Esophagus squamous epithelium (tissue), 5 donors: ENCODE measurements around the gene PCDHGB5. TPM values are rescaled to one million over a fixed set of nuclear protein-coding genes. Genes with fewer than 3 reads are reported as not detected.
"Not testable (repeated sequence)": the region's sequence is repeated elsewhere in the genome, so short reads cannot be mapped to it uniquely, and the experiment has no call there.

Experiments used
- DNase-seq: peaks from one replicate; lab custom pipeline; 2025; lab: John Stamatoyannopoulos, UW
- H3K27ac ChIP-seq, 4 donors: fragments of 200-600 bp; sonication (generic); one replicate each; pipeline ENCODE4 v1.5.1; 2016 to 2019; ENCODE audit warnings: mild to moderate bottlenecking in 1 of 4
- H3K27me3 ChIP-seq, 4 donors: fragments of 200-600 bp; sonication (generic); 1 replicate in 3 of 4; 2 replicates in 1 of 4; pipeline versions ENCODE4 v1.5.1 to v1.6.0; 2017 to 2021; ENCODE audit warnings: antibody characterized with exemption in 1 of 4
- H3K36me3 ChIP-seq, 3 donors: fragments of 200-600 bp; sonication (generic); one replicate each; pipeline ENCODE4 v1.5.1; 2016 to 2019
- H3K4me1 ChIP-seq, 3 donors: fragments of 200-600 bp; sonication (generic); one replicate each; pipeline ENCODE4 v1.5.1; 2017 to 2019
- H3K4me3 ChIP-seq, 4 donors: fragments of 200-600 bp; sonication (generic); 1 replicate in 3 of 4; 2 replicates in 1 of 4; pipeline ENCODE4 v1.5.1; 2016 to 2019; ENCODE audit warnings: mild to moderate bottlenecking in 2 of 4, moderate library complexity in 1 of 4
- H3K9me3 ChIP-seq, 3 donors: fragments of 200-600 bp; sonication (generic); one replicate each; pipeline ENCODE4 v1.5.1; 2016 to 2019
- POLR2A ChIP-seq, 4 donors: fragments of 450-650 bp; IDR thresholded peaks; one replicate each; pipeline ENCODE4 v1.6.1; 2017; ENCODE audit warnings: antibody characterized with exemption in 4 of 4, mild to moderate bottlenecking in 4 of 4, moderate library complexity in 3 of 4
- WGBS, 2 donors: methylation state at CpG; one replicate each; pipeline ENCODE4 v1.1.5; 2018; 5-methylcytosine and 5-hydroxymethylcytosine counted together
- intact Hi-C: fragments of 100-400 bp; cut with DNase I; formaldehyde crosslinking; loops from one replicate; pipeline ENCODE4 v1.15.0; 2022
- total RNA-seq, 4 donors: library from RNA; depleted of rRNA; stranded (reverse); fragments of >200 nt; gene quantifications; one replicate each; pipeline ENCODE4 v1.1.0, GENCODE V29; 2016
- TF ChIP-seq, protein P1 (sequence below), 6 experiments: fragments of 450-650 bp in 4 of 6; fragments of 200-600 bp in 2 of 6; sonication (generic) in 2 of 6; IDR thresholded peaks; one replicate each; pipeline ENCODE4 v1.5.1; 2016 to 2019; ENCODE audit warnings: antibody characterized with exemption in 6 of 6, mild to moderate bottlenecking in 4 of 6, moderate library complexity in 4 of 6
- donor health status: DM: yes; HTN: yes; CAD: no.

Gene PCDHGB5
- 1 to 10 TPM; 5.5 to 7.5 (median 6.7) TPM for total RNA-seq

DNA sequence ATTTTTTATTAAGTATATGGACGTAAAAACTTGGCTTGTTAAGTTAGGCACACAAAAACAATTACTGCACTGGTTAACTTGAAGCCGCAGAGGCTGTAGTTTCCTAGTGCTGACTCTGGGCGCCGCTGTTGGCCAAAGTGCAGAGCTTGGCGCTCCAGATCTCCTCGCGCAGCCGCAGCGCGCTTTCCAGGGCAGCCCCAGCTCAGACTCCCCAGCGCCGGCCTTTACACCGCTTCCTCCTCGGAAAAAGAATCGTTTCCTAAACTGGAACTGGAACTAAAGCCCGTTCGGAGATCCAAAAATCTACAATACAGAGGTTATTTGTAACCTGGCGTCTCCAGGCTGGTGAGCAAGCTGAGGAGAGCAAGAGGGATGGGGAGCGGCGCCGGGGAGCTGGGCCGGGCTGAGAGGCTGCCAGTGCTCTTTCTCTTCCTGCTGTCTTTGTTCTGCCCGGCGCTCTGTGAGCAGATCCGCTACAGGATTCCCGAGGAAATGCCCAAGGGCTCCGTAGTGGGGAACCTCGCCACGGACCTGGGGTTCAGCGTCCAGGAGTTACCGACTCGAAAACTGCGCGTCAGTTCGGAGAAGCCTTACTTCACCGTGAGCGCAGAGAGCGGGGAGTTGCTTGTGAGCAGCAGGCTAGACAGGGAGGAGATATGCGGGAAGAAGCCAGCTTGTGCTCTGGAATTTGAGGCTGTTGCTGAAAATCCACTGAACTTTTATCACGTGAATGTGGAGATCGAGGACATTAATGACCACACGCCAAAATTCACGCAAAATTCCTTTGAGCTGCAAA lies at the start of gene PCDHGB5:
Gene PCDHGB5 (plus strand): TSS at position 192 of the 796 bp plus-strand sequence. CDS start 181 bp downstream, at position 373.
- TF ChIP-seq, protein P1, sequence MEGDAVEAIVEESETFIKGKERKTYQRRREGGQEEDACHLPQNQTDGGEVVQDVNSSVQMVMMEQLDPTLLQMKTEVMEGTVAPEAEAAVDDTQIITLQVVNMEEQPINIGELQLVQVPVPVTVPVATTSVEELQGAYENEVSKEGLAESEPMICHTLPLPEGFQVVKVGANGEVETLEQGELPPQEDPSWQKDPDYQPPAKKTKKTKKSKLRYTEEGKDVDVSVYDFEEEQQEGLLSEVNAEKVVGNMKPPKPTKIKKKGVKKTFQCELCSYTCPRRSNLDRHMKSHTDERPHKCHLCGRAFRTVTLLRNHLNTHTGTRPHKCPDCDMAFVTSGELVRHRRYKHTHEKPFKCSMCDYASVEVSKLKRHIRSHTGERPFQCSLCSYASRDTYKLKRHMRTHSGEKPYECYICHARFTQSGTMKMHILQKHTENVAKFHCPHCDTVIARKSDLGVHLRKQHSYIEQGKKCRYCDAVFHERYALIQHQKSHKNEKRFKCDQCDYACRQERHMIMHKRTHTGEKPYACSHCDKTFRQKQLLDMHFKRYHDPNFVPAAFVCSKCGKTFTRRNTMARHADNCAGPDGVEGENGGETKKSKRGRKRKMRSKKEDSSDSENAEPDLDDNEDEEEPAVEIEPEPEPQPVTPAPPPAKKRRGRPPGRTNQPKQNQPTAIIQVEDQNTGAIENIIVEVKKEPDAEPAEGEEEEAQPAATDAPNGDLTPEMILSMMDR (IDR thresholded peaks at IDR 0.05) = peak in 5 of 6 experiments; percentile 24 to 55 (median 42)
- peaks cover 21 to 94% (median 85%) of the 10 kb centered on the region in 3 donors for H3K9me3 ChIP-seq

DNA sequence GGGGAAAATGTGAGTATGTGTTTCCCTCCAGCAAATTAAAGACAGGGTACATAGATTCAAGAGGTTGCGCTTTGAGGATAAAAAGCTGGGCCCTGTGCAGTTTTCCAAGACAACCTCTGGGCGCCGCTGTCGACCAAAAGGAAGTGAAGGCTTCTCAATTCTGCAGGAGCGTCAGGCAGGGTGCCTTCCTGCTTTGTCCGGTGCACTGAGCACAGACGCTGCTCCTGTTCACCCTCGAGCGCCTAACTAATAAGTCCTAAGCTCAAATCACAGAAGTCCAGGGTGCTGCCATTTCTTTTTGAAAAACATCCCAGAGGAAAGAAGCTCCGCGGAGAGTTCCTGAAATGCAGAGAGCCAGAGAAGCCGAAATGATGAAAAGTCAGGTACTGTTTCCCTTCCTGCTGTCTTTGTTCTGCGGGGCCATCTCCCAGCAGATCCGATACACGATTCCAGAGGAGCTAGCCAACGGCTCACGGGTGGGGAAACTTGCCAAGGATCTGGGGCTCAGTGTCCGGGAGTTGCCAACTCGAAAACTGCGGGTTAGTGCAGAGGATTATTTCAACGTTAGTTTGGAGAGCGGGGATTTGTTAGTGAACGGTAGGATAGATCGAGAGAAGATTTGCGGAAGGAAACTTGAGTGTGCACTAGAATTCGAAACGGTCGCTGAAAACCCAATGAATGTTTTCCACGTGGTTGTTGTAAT lies 47.7 kb upstream of the PCDHGB5 start, which contains the start of gene PCDHGB1:
Gene PCDHGB1 (plus strand): TSS at position 183 of the 703 bp plus-strand sequence. CDS start 162 bp downstream, at position 345.
- intact Hi-C loops = no loop called here
- Histone ChIP-seq H3K4me1 (no peaks in the 10 kb centered on the region), H3K27ac (no peak within 1 kb of the TSS), H3K9me3 (peaks cover 0 to 95% (median 56%) of the 10 kb centered on the region in 3 donors), H3K27me3 (peaks cover 0 to 64% (median 0%) of the 10 kb centered on the region in 4 donors), H3K4me3 (peak within 1 kb of the TSS in 2 of 4 donors; percentile 8 to 41), H3K36me3 (no peaks in the 10 kb centered on the region)
- no peak for DNase-seq
- no peak for TF ChIP-seq POLR2A (IDR thresholded peaks at IDR 0.05)
- TF ChIP-seq, protein P1 (IDR thresholded peaks at IDR 0.05) = peak in 3 of 6 experiments; percentile 8 to 45 (median 26)
- WGBS, 2 donors = 34 to 36% methylated on average over 21 to 26 of the region's 29 CpGs

More for the DNA sequence above, at the start of gene PCDHGB5:
- H3K4me3 ChIP-seq = peak within 1 kb of the TSS in 3 of 4 donors; percentile 31 to 49 (median 35)
- WGBS, 2 donors = 4 to 9% methylated on average over 19 to 23 of the region's 43 CpGs
- H3K27me3 ChIP-seq = peaks cover 0 to 45% (median 0%) of the 10 kb centered on the region in 4 donors
- H3K27ac ChIP-seq, H3K36me3 ChIP-seq, DNase-seq, intact Hi-C loops, H3K4me1 ChIP-seq: not testable (repeated sequence)

DNA sequence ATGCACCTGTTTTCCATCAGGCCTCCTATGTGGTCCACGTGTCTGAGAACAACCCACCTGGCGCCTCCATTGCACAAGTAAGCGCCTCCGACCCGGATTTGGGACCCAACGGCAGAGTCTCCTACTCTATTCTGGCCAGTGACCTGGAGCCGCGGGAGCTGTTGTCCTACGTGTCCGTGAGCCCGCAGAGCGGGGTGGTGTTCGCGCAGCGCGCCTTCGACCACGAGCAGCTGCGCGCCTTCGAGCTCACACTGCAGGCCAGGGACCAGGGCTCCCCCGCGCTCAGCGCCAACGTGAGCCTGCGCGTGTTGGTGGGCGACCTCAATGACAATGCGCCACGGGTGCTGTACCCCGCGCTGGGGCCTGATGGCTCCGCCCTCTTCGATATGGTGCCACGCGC lies 46.2 kb upstream of the PCDHGB5 start:
- Histone ChIP-seq H3K36me3 (no peaks in the 10 kb centered on the region), H3K4me3 (no peak overlapping the region), H3K4me1 (no peaks in the 10 kb centered on the region), H3K9me3 (peaks cover 0 to 95% (median 66%) of the 10 kb centered on the region in 3 donors), H3K27ac (no peak overlapping the region), H3K27me3 (peaks cover 0 to 57% (median 0%) of the 10 kb centered on the region in 4 donors)
- DNase-seq = no peak
- WGBS, 2 donors = 26% methylated on average over 8 of the region's 36 CpGs; no CpG with 5 or more reads in 1 of the 2 donors
- TF ChIP-seq, protein P1 (IDR thresholded peaks at IDR 0.05) = no peak
- no peak for TF ChIP-seq POLR2A (IDR thresholded peaks at IDR 0.05)
- intact Hi-C loops = no loop called here

DNA sequence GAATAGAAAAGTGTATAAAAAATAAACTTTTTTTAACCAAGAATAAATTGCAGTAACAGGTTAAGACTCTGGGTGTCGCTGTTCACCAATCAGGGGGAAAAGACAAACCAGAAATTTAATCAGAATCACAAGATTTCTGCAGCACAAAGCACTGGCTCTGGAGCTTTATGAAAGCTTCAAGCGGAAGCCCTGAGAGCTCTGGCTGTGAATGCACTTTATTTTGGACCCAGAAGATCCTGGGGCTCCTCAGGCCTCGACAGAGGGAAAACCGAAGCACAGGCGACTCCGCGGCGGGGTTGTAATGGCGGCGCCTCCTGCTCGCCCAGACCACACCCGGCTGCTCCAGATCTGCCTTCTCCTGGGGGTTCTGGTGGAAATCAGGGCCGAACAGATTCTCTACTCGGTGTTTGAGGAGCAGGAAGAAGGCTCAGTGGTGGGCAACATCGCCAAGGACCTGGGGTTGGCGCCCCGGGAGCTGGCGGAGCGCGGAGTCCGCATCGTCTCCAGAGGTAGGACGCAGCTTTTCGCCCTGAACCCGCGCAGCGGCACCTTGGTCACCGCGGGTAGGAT lies 42.8 kb upstream of the PCDHGB5 start, which contains the start of gene PCDHGA4:
Gene PCDHGA4 (plus strand): TSS at position 122 of the 570 bp plus-strand sequence. CDS start 87 bp downstream, at position 209.
- no peak for TF ChIP-seq POLR2A (IDR thresholded peaks at IDR 0.05)
- TF ChIP-seq, protein P1 (IDR thresholded peaks at IDR 0.05) = peak in 2 of 6 experiments; percentile 5 to 23
- Histone ChIP-seq H3K4me1 (no peaks in the 10 kb centered on the region), H3K27me3 (peaks cover 0 to 44% (median 0%) of the 10 kb centered on the region in 4 donors), H3K27ac (no peak within 1 kb of the TSS), H3K9me3 (peaks cover 5 to 98% (median 76%) of the 10 kb centered on the region in 3 donors), H3K36me3 (no peaks in the 10 kb centered on the region), H3K4me3 (peak within 1 kb of the TSS in 3 of 4 donors; percentile 11 to 47 (median 26))
- WGBS, 2 donors = 16 to 29% methylated on average over 5 to 13 of the region's 29 CpGs
- DNase-seq = no peak
- intact Hi-C loops = no loop called here
